Colonic mucosa (tissue), 4 donors: ENCODE results near the gene EPB41L4A. TPM values are rescaled to one million over a fixed set of nuclear protein-coding genes. Genes with fewer than 3 reads are reported as not detected.

Experiments
- DNase-seq: peaks from one replicate; pipeline ENCODE4 v3.0.0-alpha.2; 2020
- H3K27ac ChIP-seq: fragments of 200-600 bp; one replicate; pipeline ENCODE4 v1.8.0; 2021
- H3K27me3 ChIP-seq: fragments of 200-600 bp; one replicate; pipeline ENCODE4 v1.8.0; 2021
- H3K36me3 ChIP-seq: fragments of 200-600 bp; one replicate; pipeline ENCODE4 v1.8.0; 2021
- H3K4me1 ChIP-seq: fragments of 200-600 bp; one replicate; pipeline ENCODE4 v1.8.0; 2021; ENCODE audit warnings: mild to moderate bottlenecking
- H3K4me3 ChIP-seq: fragments of 200-600 bp; one replicate; pipeline ENCODE4 v1.8.0; 2021
- H3K9ac ChIP-seq, 2 donors: one replicate each; pipeline ENCODE4 v1.7.0; 2013; ENCODE audit warnings: control low read depth in 2 of 2, low read depth in 2 of 2, low read length in 2 of 2
- H3K9me3 ChIP-seq: fragments of 200-600 bp; one replicate; pipeline ENCODE4 v1.8.0; 2021
- intact Hi-C: fragments of 100-400 bp; cut with DNase I; formaldehyde crosslinking; loops from one replicate; pipeline ENCODE4 v1.14.1; 2022
- total RNA-seq, 2 donors: library from RNA; stranded (reverse); fragmentation: NEBNext Ultra II Directional in 1 of 2; extraction: Animal tissue kit (Norgen Biotek cat#: 25700) in 1 of 2; gene quantifications; one replicate each; pipeline ENCODE4 v1.2.1, GENCODE V29; 2021
- TF ChIP-seq, protein P1 (sequence below): fragments of 200-600 bp; IDR thresholded peaks from one replicate; pipeline ENCODE4 v1.8.0; 2022; ENCODE audit warnings: antibody characterized with exemption, mild to moderate bottlenecking
- donor health status: healthy.
- donor health status: DM: no; HTN: no; CAD: no.
- donor health status: DM: no; HTN: no; CAD: no.

Gene EPB41L4A
- total RNA-seq, 2 donors from 2014 or later: 10.1 to 18.0 TPM

DNA sequence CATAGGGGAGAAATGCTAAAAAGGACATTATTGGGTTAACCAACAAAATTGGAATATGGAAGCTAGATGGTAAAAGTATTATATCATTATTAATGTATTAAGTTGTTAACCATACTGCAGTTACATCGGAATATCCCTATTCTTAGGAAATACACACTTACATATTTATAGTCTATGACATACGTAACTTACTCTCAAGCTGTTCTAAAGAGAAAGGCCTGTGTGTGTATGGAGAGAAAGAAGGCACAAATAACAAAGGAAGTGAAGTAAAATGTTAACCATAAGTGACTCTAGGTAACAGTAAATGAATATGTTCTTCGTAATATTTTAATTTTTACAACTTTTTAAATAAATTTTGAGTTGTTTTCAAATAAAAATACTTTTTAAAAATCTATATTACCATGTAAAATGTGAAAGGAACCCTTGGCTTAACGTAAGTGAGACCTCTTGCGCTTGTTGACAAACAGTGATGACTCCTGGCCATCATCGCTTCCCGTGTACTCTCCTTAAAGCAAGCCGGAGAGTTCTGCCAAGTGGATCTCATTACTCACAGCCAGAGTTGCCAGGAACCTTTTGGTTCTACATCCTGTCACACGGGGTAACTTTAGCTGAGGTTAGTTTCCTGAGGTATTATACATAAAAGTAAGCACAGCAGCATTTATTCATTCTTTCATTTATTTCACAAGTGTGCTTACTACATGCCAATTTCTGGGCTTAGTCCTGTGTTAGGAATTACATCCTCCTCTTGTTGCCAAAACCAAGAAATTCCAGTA, 165.4 kb downstream of the EPB41L4A start:
- H3K27ac ChIP-seq: no peak overlapping the region
- no peak overlapping the region for H3K9ac ChIP-seq
- H3K4me3 ChIP-seq: no peak overlapping the region
- DNase-seq: no peak
- intact Hi-C loops: no loop called here
- H3K36me3 ChIP-seq: no peaks in the 10 kb centered on the region
- TF ChIP-seq, protein P1, sequence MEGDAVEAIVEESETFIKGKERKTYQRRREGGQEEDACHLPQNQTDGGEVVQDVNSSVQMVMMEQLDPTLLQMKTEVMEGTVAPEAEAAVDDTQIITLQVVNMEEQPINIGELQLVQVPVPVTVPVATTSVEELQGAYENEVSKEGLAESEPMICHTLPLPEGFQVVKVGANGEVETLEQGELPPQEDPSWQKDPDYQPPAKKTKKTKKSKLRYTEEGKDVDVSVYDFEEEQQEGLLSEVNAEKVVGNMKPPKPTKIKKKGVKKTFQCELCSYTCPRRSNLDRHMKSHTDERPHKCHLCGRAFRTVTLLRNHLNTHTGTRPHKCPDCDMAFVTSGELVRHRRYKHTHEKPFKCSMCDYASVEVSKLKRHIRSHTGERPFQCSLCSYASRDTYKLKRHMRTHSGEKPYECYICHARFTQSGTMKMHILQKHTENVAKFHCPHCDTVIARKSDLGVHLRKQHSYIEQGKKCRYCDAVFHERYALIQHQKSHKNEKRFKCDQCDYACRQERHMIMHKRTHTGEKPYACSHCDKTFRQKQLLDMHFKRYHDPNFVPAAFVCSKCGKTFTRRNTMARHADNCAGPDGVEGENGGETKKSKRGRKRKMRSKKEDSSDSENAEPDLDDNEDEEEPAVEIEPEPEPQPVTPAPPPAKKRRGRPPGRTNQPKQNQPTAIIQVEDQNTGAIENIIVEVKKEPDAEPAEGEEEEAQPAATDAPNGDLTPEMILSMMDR: no peak
- H3K27me3 ChIP-seq: no peaks in the 10 kb centered on the region
- no peaks in the 10 kb centered on the region for H3K4me1 ChIP-seq
- no peaks in the 10 kb centered on the region for H3K9me3 ChIP-seq

DNA sequence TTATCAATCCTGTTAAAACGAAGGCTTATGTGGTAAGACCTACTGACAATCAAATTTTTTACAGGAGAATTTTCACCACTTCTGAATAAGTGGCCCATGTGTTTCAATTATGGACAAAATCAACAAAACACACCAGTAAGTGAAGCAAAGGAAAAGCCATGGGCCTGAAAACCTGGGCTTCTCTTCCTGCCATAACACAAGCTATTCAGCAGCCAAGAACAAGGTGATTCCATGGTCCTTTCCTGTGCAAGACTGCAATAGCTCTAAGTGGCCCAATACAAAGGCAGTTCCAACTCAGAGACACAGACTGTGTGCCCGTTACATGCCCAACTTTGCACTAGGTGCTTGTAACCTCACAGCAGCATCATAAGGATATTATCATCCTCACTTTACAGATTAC, 168.5 kb downstream of the EPB41L4A start:
- no peaks in the 10 kb centered on the region for H3K9me3 ChIP-seq
- H3K4me3 ChIP-seq: no peak overlapping the region
- intact Hi-C loops: no loop called here
- no peaks in the 10 kb centered on the region for H3K27me3 ChIP-seq
- no peak overlapping the region for H3K27ac ChIP-seq
- TF ChIP-seq, protein P1: no peak
- no peaks in the 10 kb centered on the region for H3K4me1 ChIP-seq
- no peaks in the 10 kb centered on the region for H3K36me3 ChIP-seq
- DNase-seq: no peak
- no peak overlapping the region for H3K9ac ChIP-seq

DNA sequence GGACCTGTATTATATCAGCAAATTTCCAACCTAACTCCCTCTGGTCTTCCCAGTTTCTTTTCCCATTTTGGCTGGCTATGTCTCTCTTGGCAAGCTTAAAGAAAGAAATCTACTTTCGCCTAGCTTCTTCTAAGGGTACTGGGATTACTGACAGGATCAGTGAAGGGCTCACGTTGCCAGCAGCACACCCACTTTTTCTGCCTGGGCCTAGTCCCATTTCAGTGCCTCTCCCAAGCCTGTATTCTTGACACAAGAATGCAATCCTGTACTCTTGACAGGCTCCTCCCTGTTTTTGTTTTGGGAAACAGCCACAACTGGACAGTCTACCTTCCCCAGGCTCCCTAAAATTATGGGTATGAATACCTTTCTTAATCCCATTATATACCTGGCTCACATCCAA, 170.5 kb downstream of the EPB41L4A start:
- intact Hi-C loops: no loop called here
- H3K4me3 ChIP-seq: no peak overlapping the region
- H3K9me3 ChIP-seq: no peaks in the 10 kb centered on the region
- H3K9ac ChIP-seq: no peak overlapping the region
- H3K27me3 ChIP-seq: no peaks in the 10 kb centered on the region
- TF ChIP-seq, protein P1: no peak
- H3K36me3 ChIP-seq: no peaks in the 10 kb centered on the region
- no peak for DNase-seq
- H3K27ac ChIP-seq: no peak overlapping the region
- H3K4me1 ChIP-seq: no peaks in the 10 kb centered on the region

DNA sequence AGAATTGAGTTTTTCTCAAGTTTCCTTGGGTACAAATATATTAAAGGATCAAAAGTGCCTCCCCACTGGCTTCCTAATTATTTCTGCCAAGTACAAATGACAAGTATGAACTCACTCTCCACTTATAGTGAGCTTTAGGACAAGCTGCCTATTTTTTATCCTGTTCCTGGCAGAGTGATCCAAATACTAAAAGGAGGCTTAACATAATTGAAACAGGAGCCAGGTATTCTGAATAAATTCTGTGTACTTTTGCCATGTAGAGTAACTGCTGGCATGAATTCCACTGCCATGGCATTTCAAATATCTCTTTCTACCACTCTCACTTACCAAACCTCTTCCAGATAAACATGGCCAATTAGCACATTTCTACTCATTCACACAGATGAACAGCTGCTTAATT, 171.1 kb downstream of the EPB41L4A start:
- Histone ChIP-seq H3K9me3 (no peaks in the 10 kb centered on the region), H3K9ac (no peak overlapping the region), H3K27ac (no peak overlapping the region), H3K36me3 (no peaks in the 10 kb centered on the region), H3K4me1 (no peaks in the 10 kb centered on the region), H3K4me3 (no peak overlapping the region), H3K27me3 (no peaks in the 10 kb centered on the region)
- intact Hi-C loops: no loop called here
- TF ChIP-seq, protein P1: no peak
- DNase-seq: no peak

DNA sequence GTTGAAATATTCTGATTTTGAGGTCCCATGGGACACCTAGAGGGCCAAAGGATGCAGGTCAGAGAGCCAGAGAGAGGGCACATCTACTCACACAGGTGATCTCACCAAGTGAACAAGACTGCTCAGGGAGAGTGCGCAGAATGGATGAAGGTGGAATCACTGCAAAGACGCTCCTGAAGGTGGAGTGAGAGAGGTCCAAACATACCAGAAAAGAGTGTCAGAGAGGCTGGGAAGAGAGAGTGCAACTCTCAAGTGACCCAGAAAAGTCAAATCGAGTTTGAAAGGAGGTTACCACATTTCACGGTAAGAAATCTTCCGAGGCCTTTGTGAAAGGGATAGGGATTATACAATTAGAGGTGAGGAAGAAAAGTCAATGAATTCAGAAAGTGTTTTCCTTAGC, 173.4 kb downstream of the EPB41L4A start:
- H3K36me3 ChIP-seq: no peaks in the 10 kb centered on the region
- no peaks in the 10 kb centered on the region for H3K27me3 ChIP-seq
- intact Hi-C loops: no loop called here
- no peak for DNase-seq
- no peak overlapping the region for H3K9ac ChIP-seq
- no peak overlapping the region for H3K4me3 ChIP-seq
- no peak overlapping the region for H3K27ac ChIP-seq
- TF ChIP-seq, protein P1: no peak
- H3K4me1 ChIP-seq: no peaks in the 10 kb centered on the region
- H3K9me3 ChIP-seq: no peaks in the 10 kb centered on the region
